ENCODE data around the gene MARS1. TPM values are rescaled to one million over a fixed set of nuclear protein-coding genes. Genes with fewer than 3 reads are reported as not detected.
"Not testable (repeated sequence)": the region's sequence is repeated elsewhere in the genome, so short reads cannot be mapped to it uniquely, and the experiment has no call there.

The MARS1 gene
- total RNA-seq, 1 donor from 2014 or later: 71.1 TPM

GRCh38 chr12:57515408-57515933, 27.6 kb downstream of the MARS1 start:
- no peak for ATAC-seq
- no peak for DNase-seq (ENCODE audit: low spot score)

DNA sequence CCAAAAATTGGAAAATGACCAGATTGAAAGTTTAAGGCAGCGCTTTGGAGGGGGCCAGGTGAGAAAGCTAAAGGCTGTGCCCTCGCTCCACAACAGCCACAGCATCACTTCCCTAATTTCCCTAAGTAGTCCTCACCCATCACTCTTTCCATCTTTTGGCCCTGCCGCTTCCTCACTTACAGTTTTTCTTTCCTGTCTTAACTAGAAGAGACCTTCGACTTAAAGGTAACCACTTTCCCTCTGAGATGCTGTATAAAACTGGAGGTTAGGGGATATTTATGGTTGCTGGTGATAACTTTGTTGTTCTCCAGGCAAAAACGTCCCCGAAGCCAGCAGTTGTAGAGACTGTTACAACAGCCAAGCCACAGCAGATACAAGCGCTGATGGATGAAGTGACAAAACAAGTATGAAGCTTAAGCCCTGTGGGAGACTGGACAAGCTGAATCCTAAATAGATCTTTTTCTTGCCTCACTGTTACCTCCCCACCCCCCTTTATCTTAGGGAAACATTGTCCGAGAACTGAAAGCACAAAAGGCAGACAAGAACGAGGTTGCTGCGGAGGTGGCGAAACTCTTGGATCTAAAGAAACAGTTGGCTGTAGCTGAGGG, 28.2 kb downstream of the MARS1 start:
- ATAC-seq (no peak), DNase-seq (ENCODE audit: low spot score) (no peak)

GRCh38 chr12:57516617-57517153, 28.8 kb downstream of the MARS1 start:
- ATAC-seq (no peak), DNase-seq (ENCODE audit: low spot score) (no peak)

- no peak for DNase-seq (ENCODE audit: low spot score)
- no peak for ATAC-seq
Measured at GRCh38 chr12:57517187-57517586, 29.3 kb downstream of the MARS1 start.

- not testable (repeated sequence) for ATAC-seq
Measured at GRCh38 chr12:57517718-57518117, 29.9 kb downstream of the MARS1 start.

DNA sequence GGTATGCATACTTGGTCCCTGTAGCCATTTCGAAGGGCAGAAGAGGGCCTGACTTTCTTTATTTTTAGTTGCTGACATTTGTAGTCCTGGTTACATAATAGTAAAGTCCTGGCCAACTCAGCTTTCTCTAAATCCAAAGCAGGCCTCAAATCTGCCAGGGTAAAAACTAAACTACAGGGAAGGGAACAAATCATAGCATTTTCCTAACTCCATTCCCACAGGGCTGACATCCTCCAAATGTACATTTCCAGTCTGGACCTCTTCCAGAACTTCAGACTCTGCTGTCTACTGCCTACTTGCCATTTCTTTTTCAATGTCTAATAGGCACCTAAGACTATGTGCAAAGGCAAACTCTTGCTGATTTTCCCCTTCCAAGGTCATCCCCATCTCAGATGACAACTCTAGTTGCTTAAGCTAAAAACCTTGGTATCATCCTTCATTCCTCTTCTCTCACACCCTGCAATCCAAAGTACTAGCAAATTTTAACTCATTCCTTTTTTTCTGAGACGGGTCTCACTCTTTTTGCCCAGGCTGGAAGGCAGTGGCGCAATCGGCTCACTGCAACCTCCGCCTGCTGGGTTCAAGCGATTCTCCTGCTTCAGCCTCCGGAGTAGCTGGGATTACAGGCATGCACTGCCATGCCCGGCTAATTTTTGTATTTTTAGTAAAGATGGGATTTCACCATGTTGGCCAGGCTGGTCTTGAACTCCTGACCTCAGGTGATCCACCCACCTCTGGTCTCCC, 30.5 kb downstream of the MARS1 start:
- ATAC-seq: no peak
- no peak for DNase-seq (ENCODE audit: low spot score)

More at GRCh38 chr12:57517718-57518117, 29.9 kb downstream of the MARS1 start:
- DNase-seq (ENCODE audit: low spot score): not testable (repeated sequence)

GRCh38 chr12:57518920-57519795, 31.3 kb downstream of the MARS1 start:
- ATAC-seq (peak; percentile 9), DNase-seq (ENCODE audit: low spot score) (peak; percentile 66)

DNA sequence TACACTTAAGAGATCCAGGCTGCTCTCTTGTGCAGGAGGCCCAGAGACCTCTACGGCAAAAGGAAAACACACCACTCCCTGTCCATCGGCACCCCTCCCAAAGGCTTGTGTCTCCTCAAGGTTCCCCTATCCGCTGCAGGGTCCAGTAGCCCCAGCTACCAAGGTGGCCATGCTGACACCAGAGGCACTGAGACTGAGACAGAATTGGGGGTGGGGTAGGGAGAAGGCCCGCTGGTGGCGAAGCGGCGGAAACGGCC, 31.9 kb downstream of the MARS1 start:
- ATAC-seq (no peak), DNase-seq (ENCODE audit: low spot score) (peak; percentile 72)

- ATAC-seq (peak; percentile 73), DNase-seq (ENCODE audit: low spot score) (peak; percentile 100)
Measured at GRCh38 chr12:57520053-57520818, 32.4 kb downstream of the MARS1 start, which contains the start of gene DDIT3. Gene DDIT3, minus strand, starts transcription at chr12:57520514. Its CDS starts 3,108 bp downstream, at chr12:57517406.

DNA sequence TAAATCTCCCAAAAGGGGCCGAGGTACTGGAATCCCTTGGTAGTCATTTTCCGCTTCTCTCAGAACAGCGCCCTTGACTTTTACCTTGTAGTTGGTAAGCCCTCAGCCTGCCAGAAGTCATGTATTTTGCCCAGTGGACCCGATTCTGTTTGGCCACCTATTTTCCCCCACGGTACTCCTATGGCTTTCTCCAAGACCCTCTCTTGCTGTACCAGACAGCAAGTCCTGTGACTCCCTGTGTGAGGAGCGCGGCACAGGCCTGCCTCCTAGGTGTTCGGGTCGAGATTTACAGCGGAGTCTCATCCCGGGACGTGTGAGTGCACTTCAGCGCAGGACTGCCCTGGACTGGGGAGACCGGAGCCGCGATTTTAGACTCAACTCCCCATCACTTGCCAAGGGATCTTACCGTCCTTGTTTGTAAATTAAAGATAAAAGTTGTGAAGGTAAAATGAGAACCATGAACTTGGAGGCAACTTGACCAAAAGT, 33.7 kb downstream of the MARS1 start:
- ATAC-seq: no peak

GRCh38 chr12:57522011-57522886, 34.4 kb downstream of the MARS1 start, which contains the start of gene MBD6:
Gene MBD6, plus strand, starts transcription at chr12:57522824. Its CDS starts 1,480 bp downstream, at chr12:57524304.
- DNase-seq (ENCODE audit: low spot score) (peak; percentile 95), ATAC-seq (peak; percentile 46)

More for the DNA sequence above, 33.7 kb downstream of the MARS1 start:
- peak; percentile 60 for DNase-seq (ENCODE audit: low spot score)

DNA sequence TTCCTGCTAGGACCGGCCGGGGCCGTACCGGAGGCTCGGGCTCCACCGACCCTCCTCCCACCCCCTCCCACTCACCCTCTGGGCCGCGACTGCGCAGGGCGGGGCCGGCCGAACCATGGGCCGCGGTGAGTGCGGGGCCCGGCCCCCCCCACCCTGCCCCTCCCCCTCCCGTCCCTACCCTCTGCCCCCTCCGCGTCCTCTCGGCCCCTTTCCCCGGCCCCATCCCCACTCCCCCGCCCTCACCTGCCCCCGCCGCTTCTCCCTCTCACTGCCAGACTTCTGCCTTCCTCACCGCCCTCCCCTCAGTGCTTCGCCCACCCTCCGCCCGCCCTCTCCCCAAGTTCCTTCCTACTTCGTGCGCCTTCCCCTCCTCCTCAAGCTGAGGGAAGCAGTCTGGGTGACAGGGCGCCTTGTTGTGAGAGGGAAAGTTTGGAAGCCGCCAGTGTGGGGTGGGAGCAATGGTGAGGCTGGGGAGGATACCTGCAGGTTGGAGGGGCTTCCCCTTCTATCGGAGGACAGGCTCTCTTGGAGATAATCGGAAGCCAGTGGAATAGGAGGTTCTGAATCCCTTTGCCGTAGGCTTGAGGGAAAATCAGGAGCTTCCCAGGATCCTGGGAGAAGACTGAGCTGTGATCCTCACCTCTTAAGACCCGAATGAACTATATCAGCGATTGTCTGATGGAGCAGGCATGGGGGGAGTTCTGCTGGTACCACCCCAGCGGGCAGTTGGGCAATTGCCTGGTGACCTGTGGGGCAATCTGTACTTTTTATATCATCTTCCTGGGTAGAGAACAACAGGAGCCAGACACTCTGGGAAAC, 35.2 kb downstream of the MARS1 start:
- DNase-seq (ENCODE audit: low spot score) (peak; percentile 71), ATAC-seq (peak; percentile 1)

GRCh38 chr12:57523706-57524614, 36.1 kb downstream of the MARS1 start:
- DNase-seq (ENCODE audit: low spot score) (no peak), ATAC-seq (no peak)

DNA sequence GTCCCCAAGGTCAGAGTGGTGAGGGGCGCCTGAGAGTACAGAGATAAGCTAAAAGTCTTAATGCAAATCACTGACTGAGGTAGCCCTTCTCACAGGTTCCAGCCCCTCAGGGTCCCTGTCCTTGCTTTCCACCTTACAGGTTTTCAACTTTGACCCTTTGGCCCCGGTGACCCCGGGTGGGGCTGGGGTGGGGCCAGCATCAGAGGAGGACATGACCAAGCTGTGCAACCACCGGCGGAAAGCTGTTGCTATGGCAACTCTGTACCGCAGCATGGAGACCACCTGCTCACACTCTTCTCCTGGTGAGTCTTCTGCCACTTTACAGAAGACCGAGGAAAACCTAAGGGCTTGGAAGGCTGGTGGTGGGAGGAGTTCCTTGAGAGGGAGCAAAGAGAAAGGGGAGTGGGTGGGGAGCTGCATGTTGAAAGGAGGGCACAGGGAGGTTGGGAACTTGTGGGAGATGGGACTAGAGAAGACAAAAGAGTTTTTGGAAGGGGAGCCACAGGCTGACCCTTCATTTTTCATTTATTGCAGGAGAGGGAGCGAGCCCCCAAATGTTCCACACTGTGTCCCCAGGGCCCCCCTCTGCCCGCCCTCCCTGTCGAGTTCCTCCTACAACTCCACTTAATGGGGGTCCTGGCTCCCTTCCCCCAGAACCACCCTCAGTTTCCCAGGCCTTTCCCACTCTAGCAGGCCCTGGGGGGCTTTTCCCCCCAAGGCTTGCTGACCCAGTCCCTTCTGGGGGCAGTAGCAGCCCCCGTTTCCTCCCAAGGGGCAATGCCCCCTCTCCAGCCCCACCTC, 37.1 kb downstream of the MARS1 start:
- DNase-seq (ENCODE audit: low spot score): no peak
- no peak for ATAC-seq

GRCh38 chr12:57525615-57526383, 37.9 kb downstream of the MARS1 start:
- no peak for DNase-seq (ENCODE audit: low spot score)

More at GRCh38 chr12:57525615-57526383, 37.9 kb downstream of the MARS1 start:
- no peak for ATAC-seq
